Lung (tissue), 16 donors: ENCODE results near the gene ZNRF1. TPM values are rescaled to one million over a fixed set of nuclear protein-coding genes. Genes with fewer than 3 reads are reported as not detected.

Experiments
- ATAC-seq: fragments of 200-7000 bp; cut with Tn5 transposase; one replicate; pipeline ENCODE4 v1.9.1; 2020; ENCODE audit warnings: moderate number of reproducible peaks; ENCODE audit not compliant: insufficient read depth, low FRiP score
- DNase-seq, 3 donors: peaks; one replicate each; pipeline ENCODE4 v3.0.0-alpha.2; 2013 to 2017
- H3K27ac ChIP-seq, 2 donors: one replicate each; pipeline ENCODE4 v1.5.1; 2013; ENCODE audit warnings: mild to moderate bottlenecking in 2 of 2, moderate library complexity in 2 of 2, control low read depth in 1 of 2, inconsistent platforms in 1 of 2, low read depth in 1 of 2, low read length in 1 of 2
- H3K27me3 ChIP-seq, 3 donors: one replicate each; pipeline ENCODE4 v1.5.1; 2013; ENCODE audit warnings: low read length in 2 of 3; ENCODE audit not compliant: control insufficient read depth in 3 of 3, insufficient read depth in 3 of 3
- H3K36me3 ChIP-seq, 4 donors: one replicate each; pipeline ENCODE4 v1.5.1; 2013; ENCODE audit warnings: low read length in 4 of 4, mild to moderate bottlenecking in 1 of 4, moderate library complexity in 1 of 4; ENCODE audit not compliant: control insufficient read depth in 4 of 4, insufficient read depth in 4 of 4
- H3K4me1 ChIP-seq, 5 donors: one replicate each; pipeline ENCODE4 v1.5.1; 2013; ENCODE audit warnings: low read length in 5 of 5, mild to moderate bottlenecking in 2 of 5, moderate library complexity in 1 of 5; ENCODE audit not compliant: control insufficient read depth in 5 of 5, insufficient read depth in 5 of 5
- H3K4me3 ChIP-seq: one replicate; pipeline ENCODE4 v1.5.1; 2013; ENCODE audit warnings: mild to moderate bottlenecking, control low read depth, moderate library complexity
- H3K9ac ChIP-seq, 2 donors: one replicate each; pipeline ENCODE4 v1.5.1; 2013; ENCODE audit warnings: low read length in 2 of 2, control low read depth in 1 of 2; ENCODE audit not compliant: insufficient read depth in 1 of 2
- H3K9me3 ChIP-seq, 4 donors: one replicate each; pipeline ENCODE4 v1.5.1; 2013; ENCODE audit warnings: low read length in 3 of 4, mild to moderate bottlenecking in 1 of 4, moderate library complexity in 1 of 4; ENCODE audit not compliant: control insufficient read depth in 4 of 4, insufficient read depth in 3 of 4
- CTCF ChIP-seq: IDR thresholded peaks from 2 replicates; pipeline ENCODE4 v1.5.1; 2012; ENCODE audit warnings: mild to moderate bottlenecking; ENCODE audit errors: control extremely low read depth, extremely low read depth
- WGBS, 2 donors: extraction: QIAGEN DNeasy Blood & Tissue Kit; methylation state at CpG; one replicate each; pipeline ENCODE4 v1.1.7; 2013; 5-methylcytosine and 5-hydroxymethylcytosine counted together
- long read RNA-seq, 5 donors: transcript quantifications; one replicate each; lab custom pipeline, GENCODE V29; 2026
- polyA plus RNA-seq, 2 donors: library from polyadenylated mRNA; stranded (reverse); fragments of 200-250 nt; gene quantifications; one replicate each; pipeline ENCODE4 v1.2.1, GENCODE V29; 2013
- total RNA-seq, 2 donors: library from RNA; depleted of rRNA in 1 of 2; stranded (reverse); fragments of >200 nt in 1 of 2; gene quantifications; one replicate each; pipeline ENCODE4 v1.2.1, GENCODE V29; 2014 to 2021
- donor health status: control.
- donor health status: control.
- donor health status: Bipolar disorder and iron deficiency.
- donor health status: healthy.
- donor health status: DM: yes; HTN: yes; CAD: no.

ZNRF1 gene
- total RNA-seq (10 to 100 TPM; 21.4 to 25.1 TPM), polyA plus RNA-seq (10 to 100 TPM in 1 of 2 donors, 1 to 10 TPM in 1; 8.9 to 11.0 TPM)
- long read RNA-seq, donor 1, full-length matches to known transcripts: 50 of 59 reads
- long read RNA-seq, donor 1, partial matches to known transcripts: 9 of 59 reads
- long read RNA-seq, donor 1, other reads (novel, unspliced or antisense): 0 of 59 reads
- long read RNA-seq, donor 2, full-length matches to known transcripts: 22 of 27 reads
- long read RNA-seq, donor 2, partial matches to known transcripts: 5 of 27 reads
- long read RNA-seq, donor 2, other reads (novel, unspliced or antisense): 0 of 27 reads
- long read RNA-seq, donor 3, full-length matches to known transcripts: 19 of 26 reads
- long read RNA-seq, donor 3, partial matches to known transcripts: 7 of 26 reads
- long read RNA-seq, donor 3, other reads (novel, unspliced or antisense): 0 of 26 reads
- long read RNA-seq, donor 4, full-length matches to known transcripts: 20 of 26 reads
- long read RNA-seq, donor 4, partial matches to known transcripts: 6 of 26 reads
- long read RNA-seq, donor 4, other reads (novel, unspliced or antisense): 0 of 26 reads
- long read RNA-seq, donor 5, full-length matches to known transcripts: 64 of 70 reads
- long read RNA-seq, donor 5, partial matches to known transcripts: 6 of 70 reads
- long read RNA-seq, donor 5, other reads (novel, unspliced or antisense): 0 of 70 reads

- Histone ChIP-seq H3K36me3 (peaks cover 0 to 2% (median 0%) of the 10 kb centered on the region in 4 donors), H3K27me3 (no peaks in the 10 kb centered on the region), H3K27ac (peak within 1 kb of the TSS; percentile 83 to 94), H3K4me1 (peaks cover 3 to 31% (median 12%) of the 10 kb centered on the region in 5 donors), H3K9me3 (no peaks in the 10 kb centered on the region), H3K9ac (peak within 1 kb of the TSS; percentile 57 to 68), H3K4me3 (peak within 1 kb of the TSS; percentile 86)
- peak; percentile 48 for TF ChIP-seq CTCF
- 0 to 1% methylated on average over 36 to 73 of the region's 73 CpGs for WGBS, 2 donors
- peak; percentile 87 for ATAC-seq
- peak; percentile 91 to 95 (median 93) for DNase-seq
Observed at GRCh38 chr16:74998481-74999218, at the start of gene ZNRF1. ZNRF1 (plus strand) TSS chr16:74999024; CDS start chr16:74999672, 648 bp downstream.

DNA sequence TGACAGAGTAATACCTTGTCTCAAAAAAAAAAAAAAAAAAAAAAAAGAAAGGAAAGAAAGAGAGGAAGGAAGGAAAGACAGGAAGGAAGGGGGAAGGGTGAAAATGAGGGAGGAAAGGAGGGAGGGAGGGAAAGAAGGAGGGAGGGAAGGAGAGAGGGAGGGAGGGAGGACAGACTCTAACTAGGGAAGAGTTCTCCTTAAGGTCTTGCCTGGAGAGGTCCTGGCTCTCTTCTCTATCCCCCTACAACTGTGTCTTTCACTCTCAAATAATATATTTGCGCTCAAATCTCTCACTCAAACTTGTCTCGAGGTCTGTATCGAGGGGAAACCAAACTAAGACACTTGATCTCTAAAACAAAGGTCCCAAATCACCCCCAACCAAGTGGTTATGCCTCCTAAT is 49.5 kb upstream of the ZNRF1 start:
- no peaks in the 10 kb centered on the region for H3K27me3 ChIP-seq
- ATAC-seq: no peak
- H3K4me3 ChIP-seq: no peak overlapping the region
- peaks cover 20 to 39% (median 32%) of the 10 kb centered on the region in 4 donors for H3K36me3 ChIP-seq
- no peak overlapping the region for H3K27ac ChIP-seq
- H3K9me3 ChIP-seq: no peaks in the 10 kb centered on the region
- no peaks in the 10 kb centered on the region for H3K4me1 ChIP-seq
- TF ChIP-seq CTCF: no peak
- WGBS, 2 donors: 97 to 99% methylated on average over 3 of the region's 3 CpGs
- H3K9ac ChIP-seq: no peak overlapping the region
- DNase-seq: no peak

GRCh38 chr16:74950511-74950910 is 48.3 kb upstream of the ZNRF1 start:
- peaks cover 20 to 49% (median 39%) of the 10 kb centered on the region in 4 donors for H3K36me3 ChIP-seq
- no peaks in the 10 kb centered on the region for H3K27me3 ChIP-seq
- H3K4me3 ChIP-seq: no peak overlapping the region
- no peak overlapping the region for H3K9ac ChIP-seq
- WGBS, 2 donors: 97% methylated on average over 7 of the region's 7 CpGs
- no peaks in the 10 kb centered on the region for H3K9me3 ChIP-seq
- TF ChIP-seq CTCF: no peak
- H3K27ac ChIP-seq: no peak overlapping the region
- ATAC-seq (no peak), DNase-seq (no peak)
- no peaks in the 10 kb centered on the region for H3K4me1 ChIP-seq
